ENCODE data around the gene STRAP.

STRAP gene

GRCh38 chr12:15918066-15918465 is 35.9 kb downstream of the STRAP start:
- TF ChIP-seq REST (IDR thresholded peaks at IDR 0.05; ENCODE audit: insufficient read depth in 1 of 2, low read depth in 2 of 2, low read length in 2 of 2) (no peak), SIN3A (IDR thresholded peaks at IDR 0.05; ENCODE audit: borderline replicate concordance, insufficient read depth, low read length) (no peak), TAF1 (IDR thresholded peaks at IDR 0.05; ENCODE audit: borderline replicate concordance, insufficient read depth, low read length) (no peak), POLR2AphosphoS5 (IDR thresholded peaks at IDR 0.05; ENCODE audit: low read depth, low read length) (no peak), FOXP2 (optimal IDR thresholded peaks at IDR 0.05; ENCODE audit: borderline replicate concordance, extremely low read depth, extremely low read length, insufficient read depth) (no peak)

GRCh38 chr12:15919418-15919817 is 37.2 kb downstream of the STRAP start:
- TF ChIP-seq POLR2AphosphoS5 (IDR thresholded peaks at IDR 0.05; ENCODE audit: low read depth, low read length): no peak
- TF ChIP-seq FOXP2 (optimal IDR thresholded peaks at IDR 0.05; ENCODE audit: borderline replicate concordance, extremely low read depth, extremely low read length, insufficient read depth): no peak
- TF ChIP-seq TAF1 (IDR thresholded peaks at IDR 0.05; ENCODE audit: borderline replicate concordance, insufficient read depth, low read length): no peak
- TF ChIP-seq SIN3A (IDR thresholded peaks at IDR 0.05; ENCODE audit: borderline replicate concordance, insufficient read depth, low read length): no peak
- no peak for TF ChIP-seq REST (IDR thresholded peaks at IDR 0.05; ENCODE audit: insufficient read depth in 1 of 2, low read depth in 2 of 2, low read length in 2 of 2)

GRCh38 chr12:15924956-15925355 is 42.8 kb downstream of the STRAP start:
- TF ChIP-seq TAF1 (IDR thresholded peaks at IDR 0.05; ENCODE audit: borderline replicate concordance, insufficient read depth, low read length): no peak

DNA sequence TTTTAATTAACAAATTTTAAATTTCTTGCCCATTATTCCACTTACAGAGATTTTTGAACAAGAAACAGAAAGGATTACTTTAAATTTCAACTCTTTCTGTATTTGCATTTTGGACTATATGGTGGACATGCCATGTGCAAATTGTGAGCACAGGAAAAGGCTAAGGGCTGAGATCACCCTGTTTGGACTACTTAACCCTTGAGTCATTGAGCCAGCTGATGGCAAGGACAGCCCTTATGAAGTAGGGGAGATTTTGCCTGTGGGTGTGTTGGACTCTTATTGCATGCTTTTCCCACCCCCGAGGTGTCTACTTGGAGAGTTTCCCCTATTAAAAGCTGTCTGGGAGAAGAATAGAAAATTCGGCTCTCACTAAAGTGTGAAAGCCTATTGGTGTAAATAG is 46.2 kb downstream of the STRAP start:
- no peak for TF ChIP-seq FOXP2 (optimal IDR thresholded peaks at IDR 0.05; ENCODE audit: borderline replicate concordance, extremely low read depth, extremely low read length, insufficient read depth)
- TF ChIP-seq SIN3A (IDR thresholded peaks at IDR 0.05; ENCODE audit: borderline replicate concordance, insufficient read depth, low read length): no peak
- no peak for TF ChIP-seq POLR2AphosphoS5 (IDR thresholded peaks at IDR 0.05; ENCODE audit: low read depth, low read length)
- TF ChIP-seq TAF1 (IDR thresholded peaks at IDR 0.05; ENCODE audit: borderline replicate concordance, insufficient read depth, low read length): no peak
- no peak for TF ChIP-seq REST (IDR thresholded peaks at IDR 0.05; ENCODE audit: insufficient read depth in 1 of 2, low read depth in 2 of 2, low read length in 2 of 2)

- no peak for TF ChIP-seq POLR2AphosphoS5 (IDR thresholded peaks at IDR 0.05; ENCODE audit: low read depth, low read length)
- TF ChIP-seq FOXP2 (optimal IDR thresholded peaks at IDR 0.05; ENCODE audit: borderline replicate concordance, extremely low read depth, extremely low read length, insufficient read depth): no peak
- TF ChIP-seq SIN3A (IDR thresholded peaks at IDR 0.05; ENCODE audit: borderline replicate concordance, insufficient read depth, low read length): no peak
- no peak for TF ChIP-seq REST (IDR thresholded peaks at IDR 0.05; ENCODE audit: insufficient read depth in 1 of 2, low read depth in 2 of 2, low read length in 2 of 2)
- no peak for TF ChIP-seq TAF1 (IDR thresholded peaks at IDR 0.05; ENCODE audit: borderline replicate concordance, insufficient read depth, low read length)
Measured at GRCh38 chr12:15928870-15929571, 46.8 kb downstream of the STRAP start.
